DND-41 (cell line): ENCODE results near the gene MEAK7.

Source experiments
- ATAC-seq: fragments of 200-7000 bp; cut with Tn5 transposase; 3 replicates; pipeline ENCODE4 v1.9.1; 2021; ENCODE audit warnings: low read depth; ENCODE audit not compliant: insufficient read depth
- DNase-seq: peaks from one replicate; pipeline ENCODE4 v3.0.0-alpha.2; 2020
- H2AFZ ChIP-seq: 2 replicates; pipeline ENCODE4 v1.6.0; 2012; ENCODE audit warnings: low read depth, low read length
- H3K27ac ChIP-seq: 2 replicates; pipeline ENCODE4 v1.5.1; 2012; ENCODE audit warnings: low read length, inconsistent platforms
- H3K27me3 ChIP-seq: fragments of 200-600 bp; sonication (generic); 2 replicates; pipeline ENCODE4 v1.6.0; 2012; ENCODE audit warnings: low read length, mild to moderate bottlenecking, inconsistent platforms; ENCODE audit not compliant: insufficient read depth, poor library complexity
- H3K36me3 ChIP-seq: 2 replicates; pipeline ENCODE4 v1.5.1; 2012; ENCODE audit warnings: low read length, inconsistent platforms; ENCODE audit not compliant: insufficient read depth
- H3K4me1 ChIP-seq: 2 replicates; pipeline ENCODE4 v1.5.1; 2012; ENCODE audit warnings: mild to moderate bottlenecking, low read length; ENCODE audit not compliant: insufficient read depth
- H3K4me2 ChIP-seq: 2 replicates; pipeline ENCODE4 v1.6.0; 2012; ENCODE audit warnings: mild to moderate bottlenecking, moderate library complexity, low read length, inconsistent platforms; ENCODE audit not compliant: insufficient read depth
- H3K4me3 ChIP-seq, 2 experiments: fragments of 200-600 bp in 1 of 2; shearing (Covaris generic) in 1 of 2; 2 replicates each; pipeline ENCODE4 v1.5.1; 2012 to 2016; ENCODE audit warnings: inconsistent platforms in 2 of 2, low read length in 2 of 2, mild to moderate bottlenecking in 2 of 2, low read depth in 1 of 2, moderate library complexity in 1 of 2
- H3K79me2 ChIP-seq: 2 replicates; pipeline ENCODE4 v1.6.0; 2012; ENCODE audit warnings: low read length, inconsistent platforms; ENCODE audit not compliant: insufficient read depth
- H3K9ac ChIP-seq: 2 replicates; pipeline ENCODE4 v1.6.0; 2012; ENCODE audit warnings: low read depth, mild to moderate bottlenecking, inconsistent platforms, low read length, moderate library complexity
- H3K9me3 ChIP-seq: 2 replicates; pipeline ENCODE4 v1.5.1; 2012; ENCODE audit warnings: low read length, moderate library complexity, mild to moderate bottlenecking, inconsistent platforms; ENCODE audit not compliant: insufficient read depth, severe bottlenecking
- H4K20me1 ChIP-seq: 2 replicates; pipeline ENCODE4 v1.6.0; 2012; ENCODE audit warnings: low read length; ENCODE audit not compliant: insufficient read depth
- CTCF ChIP-seq: IDR thresholded peaks from 2 replicates; pipeline ENCODE4 v1.5.1; 2012; ENCODE audit warnings: borderline replicate concordance, low read length, moderate library complexity, mild to moderate bottlenecking; ENCODE audit not compliant: poor library complexity, severe bottlenecking; ENCODE audit errors: extremely low read depth
- EZH2 ChIP-seq: IDR thresholded peaks from 3 replicates; pipeline ENCODE4 v1.6.1; 2012; ENCODE audit warnings: borderline replicate concordance, low read depth, mild to moderate bottlenecking, moderate library complexity, low read length, inconsistent platforms; ENCODE audit not compliant: severe bottlenecking

The MEAK7 gene

GRCh38 chr16:84517366-84517765, 12.9 kb upstream of the MEAK7 start:
- Histone ChIP-seq H3K27me3 (peaks cover 12% of the 10 kb centered on the region), H4K20me1 (no peaks in the 10 kb centered on the region)
- DNase-seq, result no peak

GRCh38 chr16:84514874-84515835, 10.7 kb upstream of the MEAK7 start:
- TF ChIP-seq CTCF (no peak), EZH2 (no peak)
- H3K4me2 ChIP-seq, result no peak overlapping the region
- H3K36me3 ChIP-seq, result no peaks in the 10 kb centered on the region
- H4K20me1 ChIP-seq, result 0 out of 2 replicates have a peak, but pooled peaks cover 3% of the 10 kb centered on the region
- H3K27me3 ChIP-seq, result peaks cover 2% of the 10 kb centered on the region
- no peaks in the 10 kb centered on the region for H3K4me1 ChIP-seq
- DNase-seq (no peak), ATAC-seq (no peak)
- H3K79me2 ChIP-seq, result no peaks in the 10 kb centered on the region
- H3K9ac ChIP-seq, result no peak overlapping the region
- no peak overlapping the region for H3K27ac ChIP-seq
- no peaks in the 10 kb centered on the region for H3K9me3 ChIP-seq
- no peak overlapping the region for H3K4me3 ChIP-seq
- H2AFZ ChIP-seq, result no peak overlapping the region

More at GRCh38 chr16:84517366-84517765, 12.9 kb upstream of the MEAK7 start:
- Histone ChIP-seq H3K27ac (no peak overlapping the region), H3K9me3 (no peaks in the 10 kb centered on the region), H3K9ac (no peak overlapping the region), H3K36me3 (no peaks in the 10 kb centered on the region), H3K4me3 (no peak overlapping the region), H3K79me2 (no peaks in the 10 kb centered on the region), H2AFZ (no peak overlapping the region), H3K4me1 (no peaks in the 10 kb centered on the region), H3K4me2 (no peak overlapping the region)
- no peak for TF ChIP-seq CTCF
- TF ChIP-seq EZH2, result no peak
- ATAC-seq, result no peak

- H3K27me3 ChIP-seq, result peaks cover 2% of the 10 kb centered on the region
- no peak for DNase-seq
- no peaks in the 10 kb centered on the region for H3K4me1 ChIP-seq
- TF ChIP-seq EZH2, result no peak
- no peak for TF ChIP-seq CTCF
- no peaks in the 10 kb centered on the region for H3K9me3 ChIP-seq
- H3K27ac ChIP-seq, result no peak overlapping the region
- H3K9ac ChIP-seq, result no peak overlapping the region
- H3K79me2 ChIP-seq, result no peaks in the 10 kb centered on the region
- no peak for ATAC-seq
- H3K36me3 ChIP-seq, result no peaks in the 10 kb centered on the region
- H3K4me2 ChIP-seq, result no peak overlapping the region
- no peak overlapping the region for H3K4me3 ChIP-seq
- 0 out of 2 replicates have a peak, but pooled peaks cover 3% of the 10 kb centered on the region for H4K20me1 ChIP-seq
- H2AFZ ChIP-seq, result no peak overlapping the region
These were observed 9.9 kb upstream of the MEAK7 start for GRCh38 chr16:84514295-84514873.
